ENCODE data around the gene DLEC1. TPM values are rescaled to one million over a fixed set of nuclear protein-coding genes. Genes with fewer than 3 reads are reported as not detected.
A peak's percentile ranks its signal among the peaks of the same experiment; 100 is the strongest.

The DLEC1 gene
- total and polyA plus RNA-seq, 9 of the 15 experiments (the other 6 are each of a cell fraction or from before 2014, with no cell fraction given), result 0.07 to 0.08 TPM; not detected in 7

- TF ChIP-seq HEY1 (CRISPR knock-in tag; IDR thresholded peaks at IDR 0.05; ENCODE audit: borderline replicate concordance), result no peak
- TF ChIP-seq, protein P1, sequence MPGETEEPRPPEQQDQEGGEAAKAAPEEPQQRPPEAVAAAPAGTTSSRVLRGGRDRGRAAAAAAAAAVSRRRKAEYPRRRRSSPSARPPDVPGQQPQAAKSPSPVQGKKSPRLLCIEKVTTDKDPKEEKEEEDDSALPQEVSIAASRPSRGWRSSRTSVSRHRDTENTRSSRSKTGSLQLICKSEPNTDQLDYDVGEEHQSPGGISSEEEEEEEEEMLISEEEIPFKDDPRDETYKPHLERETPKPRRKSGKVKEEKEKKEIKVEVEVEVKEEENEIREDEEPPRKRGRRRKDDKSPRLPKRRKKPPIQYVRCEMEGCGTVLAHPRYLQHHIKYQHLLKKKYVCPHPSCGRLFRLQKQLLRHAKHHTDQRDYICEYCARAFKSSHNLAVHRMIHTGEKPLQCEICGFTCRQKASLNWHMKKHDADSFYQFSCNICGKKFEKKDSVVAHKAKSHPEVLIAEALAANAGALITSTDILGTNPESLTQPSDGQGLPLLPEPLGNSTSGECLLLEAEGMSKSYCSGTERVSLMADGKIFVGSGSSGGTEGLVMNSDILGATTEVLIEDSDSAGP (CRISPR knock-in tag; IDR thresholded peaks at IDR 0.05), result no peak
- no peak for TF ChIP-seq MBD1 (CRISPR knock-in tag; IDR thresholded peaks at IDR 0.05)
- TF ChIP-seq NCOA6 (IDR thresholded peaks at IDR 0.05), result no peak
- no peak for TF ChIP-seq ZSCAN29 (IDR thresholded peaks at IDR 0.05)
- no peak for TF ChIP-seq RERE (CRISPR knock-in tag; IDR thresholded peaks at IDR 0.05; ENCODE audit: borderline replicate concordance)
- no peak for TF ChIP-seq JUNB (CRISPR knock-in tag; conservative IDR thresholded peaks at IDR 0.05)
- TF ChIP-seq ELK1 (CRISPR knock-in tag; IDR thresholded peaks at IDR 0.05), result no peak
- no peak for TF ChIP-seq ETV6 (IDR thresholded peaks at IDR 0.05; ENCODE audit: borderline replicate concordance in 1 of 2, low read depth in 2 of 2, low read length in 1 of 2)
- TF ChIP-seq ETV6 (CRISPR knock-in tag; IDR thresholded peaks at IDR 0.05; ENCODE audit: borderline replicate concordance), result no peak
- no peak for TF ChIP-seq IFI16 (CRISPR knock-in tag; IDR thresholded peaks at IDR 0.05)
- TF ChIP-seq SMAD4 (CRISPR knock-in tag; conservative IDR thresholded peaks at IDR 0.05), result peak; percentile 42
- TF ChIP-seq TBP (optimal IDR thresholded peaks at IDR 0.05; ENCODE audit: low read depth, low read length), result peak; percentile 71
- TF ChIP-seq GATA2 (CRISPR knock-in tag; IDR thresholded peaks at IDR 0.05), result 0 out of 2 replicates have a peak, but pooled peaks have one; percentile 6
- TF ChIP-seq PCBP2 (IDR thresholded peaks at IDR 0.05; ENCODE audit: low read depth, low read length, poor library complexity, severe bottlenecking), result no peak
- TF ChIP-seq SMARCA4 (IDR thresholded peaks at IDR 0.05), result peak; percentile 51
- 0 out of 2 replicates have a peak, but pooled peaks have one; percentile 11 for TF ChIP-seq RB1 (IDR thresholded peaks at IDR 0.05; ENCODE audit: low read depth)
- TF ChIP-seq GTF2E2 (tag; IDR thresholded peaks at IDR 0.05), result no peak
These were observed 20.4 kb upstream of the DLEC1 start (continued) for GRCh38 chr3:38018296-38019266.
